Calu3 (cell line): Measurements from ENCODE around the gene NFIL3. TPM values are rescaled to one million over a fixed set of nuclear protein-coding genes. Genes with fewer than 3 reads are reported as not detected.

Experiments used
- BruUV-seq: library from RNA; stranded (reverse); fragments of 400-500 nt; replicated peaks from 2 replicates; lab custom pipeline; 2021; lab: Mats Ljungman, UMichigan
- CTCF ChIA-PET: fragments of 300-600 bp; sonication (Branson Sonifier 250); formaldehyde crosslinking; loops from one replicate; lab custom pipeline; 2022; ENCODE audit warnings: antibody characterized with exemption; lab: Charles Lee
- DNase-seq: peaks from one replicate; pipeline ENCODE4 v3.0.0; 2022
- H3K27ac Mint-ChIP-seq: one replicate; pipeline ENCODE4 v1.8.0; 2022; ENCODE audit warnings: mixed read lengths; ENCODE audit not compliant: unreplicated experiment
- H3K27me3 Mint-ChIP-seq: one replicate; pipeline ENCODE4 v1.8.0; 2022; ENCODE audit warnings: mixed read lengths; ENCODE audit not compliant: unreplicated experiment
- H3K36me3 Mint-ChIP-seq: one replicate; pipeline ENCODE4 v1.8.0; 2022; ENCODE audit warnings: mild to moderate bottlenecking, moderate library complexity, mixed read lengths; ENCODE audit not compliant: insufficient read depth, unreplicated experiment
- H3K4me1 Mint-ChIP-seq: one replicate; pipeline ENCODE4 v1.8.0; 2022; ENCODE audit warnings: mild to moderate bottlenecking, low read depth, mixed read lengths; ENCODE audit not compliant: unreplicated experiment
- H3K4me3 Mint-ChIP-seq: one replicate; pipeline ENCODE4 v1.8.0; 2022; ENCODE audit warnings: mild to moderate bottlenecking, low read depth, moderate library complexity, mixed read lengths; ENCODE audit not compliant: unreplicated experiment
- H3K9me3 Mint-ChIP-seq: one replicate; pipeline ENCODE4 v1.8.0; 2022; ENCODE audit warnings: low read depth, mixed read lengths; ENCODE audit not compliant: unreplicated experiment
- CTCF ChIP-seq: fragments of 200-600 bp; IDR thresholded peaks from one replicate; pipeline ENCODE4 v1.8.0; 2022; ENCODE audit warnings: antibody characterized with exemption; ENCODE audit not compliant: unreplicated experiment
- intact Hi-C: fragments of 100-400 bp; cut with micrococcal nuclease; formaldehyde crosslinking; loops from one replicate; pipeline ENCODE4 v1.10.0; 2022; ENCODE audit not compliant: unreplicated experiment
- total RNA-seq: library from RNA; stranded (reverse); gene quantifications from 2 replicates; pipeline ENCODE4 v1.2.3, GENCODE V29; 2022

Gene NFIL3
- total RNA-seq, 1 experiment from 2014 or later: 13.3 TPM

GRCh38 chr9:91360551-91361290 is 62.9 kb downstream of the NFIL3 start:
- H3K27ac Mint-ChIP-seq: peak overlapping the region; percentile 83
- H3K9me3 Mint-ChIP-seq: no peaks in the 10 kb centered on the region
- no peak for TF ChIP-seq CTCF
- intact Hi-C loops: no loop called here
- CTCF ChIA-PET: interaction anchor here (1.2 kb wide), 1 partner anchor 446 kb away, joined by 3 read pairs; no protein-coding TSS in a partner anchor
- no peak for DNase-seq
- H3K4me3 Mint-ChIP-seq: peak overlapping the region; percentile 91
- peaks cover 26% of the 10 kb centered on the region for H3K4me1 Mint-ChIP-seq
- no TSS peak for BruUV-seq
- H3K36me3 Mint-ChIP-seq: peaks cover 17% of the 10 kb centered on the region
- H3K27me3 Mint-ChIP-seq: no peaks in the 10 kb centered on the region

GRCh38 chr9:91359734-91360470 is 63.7 kb downstream of the NFIL3 start:
- H3K36me3 Mint-ChIP-seq: peaks cover 17% of the 10 kb centered on the region
- no peak for DNase-seq
- H3K4me1 Mint-ChIP-seq: peaks cover 26% of the 10 kb centered on the region
- no peak overlapping the region for H3K27ac Mint-ChIP-seq
- H3K9me3 Mint-ChIP-seq: no peaks in the 10 kb centered on the region
- peak overlapping the region; percentile 91 for H3K4me3 Mint-ChIP-seq
- BruUV-seq: TSS peak; percentile 20
- CTCF ChIA-PET: no interaction called here
- no peak for TF ChIP-seq CTCF
- H3K27me3 Mint-ChIP-seq: no peaks in the 10 kb centered on the region
- intact Hi-C loops: loop anchor here (10.0 kb wide), 1 partner anchor 65 kb away; the partner anchor contains the start of gene NFIL3

DNA sequence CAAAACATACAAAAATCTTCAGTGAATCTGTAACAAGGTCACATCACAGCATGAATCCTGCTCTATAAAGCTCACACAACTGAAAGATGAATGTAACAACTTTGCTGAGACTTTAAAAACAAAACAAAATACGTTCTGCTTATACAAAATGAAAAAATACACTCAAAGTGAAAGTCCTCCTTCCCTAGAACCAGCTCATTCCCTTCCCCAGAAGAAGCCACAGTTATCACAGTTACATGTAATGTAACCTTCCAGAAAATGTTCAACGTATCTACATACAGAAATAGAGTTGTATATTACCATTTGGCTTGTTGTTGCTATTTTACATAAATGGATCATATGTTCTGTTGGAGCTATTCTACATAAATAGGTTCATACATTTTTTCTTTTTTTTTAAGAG is 64.5 kb downstream of the NFIL3 start:
- peaks cover 17% of the 10 kb centered on the region for H3K36me3 Mint-ChIP-seq
- no TSS peak for BruUV-seq
- TF ChIP-seq CTCF: no peak
- H3K9me3 Mint-ChIP-seq: no peaks in the 10 kb centered on the region
- H3K4me1 Mint-ChIP-seq: peaks cover 26% of the 10 kb centered on the region
- no peak overlapping the region for H3K27ac Mint-ChIP-seq
- H3K27me3 Mint-ChIP-seq: no peaks in the 10 kb centered on the region
- H3K4me3 Mint-ChIP-seq: no peak overlapping the region
- intact Hi-C loops: loop anchor here (10.0 kb wide), 1 partner anchor 66 kb away; the partner anchor contains the start of gene NFIL3
- DNase-seq: no peak
- CTCF ChIA-PET: no interaction called here

Other genes starting within 250 kb of the NFIL3 start
- gene AUH, start 61.9 kb downstream of the NFIL3 start, total RNA-seq: 12.6 and 13.4 TPM in 2 replicates